MM.1S (cell line): Measurements from ENCODE around the gene CRY1.

Experiments
- EZH2 ChIP-seq: fragments of 300-600 bp; sonication (generic); optimal IDR thresholded peaks from 2 replicates; pipeline ENCODE3; 2017; ENCODE audit warnings: low read depth, mild to moderate bottlenecking, antibody characterized with exemption, low read length, mixed read lengths
- TF ChIP-seq, protein P1 (sequence below): fragments of 300-600 bp; sonication (generic); IDR thresholded peaks from 2 replicates; pipeline ENCODE4 v1.5.1; 2016; ENCODE audit warnings: antibody characterized with exemption, low read length, mixed read lengths

DNA sequence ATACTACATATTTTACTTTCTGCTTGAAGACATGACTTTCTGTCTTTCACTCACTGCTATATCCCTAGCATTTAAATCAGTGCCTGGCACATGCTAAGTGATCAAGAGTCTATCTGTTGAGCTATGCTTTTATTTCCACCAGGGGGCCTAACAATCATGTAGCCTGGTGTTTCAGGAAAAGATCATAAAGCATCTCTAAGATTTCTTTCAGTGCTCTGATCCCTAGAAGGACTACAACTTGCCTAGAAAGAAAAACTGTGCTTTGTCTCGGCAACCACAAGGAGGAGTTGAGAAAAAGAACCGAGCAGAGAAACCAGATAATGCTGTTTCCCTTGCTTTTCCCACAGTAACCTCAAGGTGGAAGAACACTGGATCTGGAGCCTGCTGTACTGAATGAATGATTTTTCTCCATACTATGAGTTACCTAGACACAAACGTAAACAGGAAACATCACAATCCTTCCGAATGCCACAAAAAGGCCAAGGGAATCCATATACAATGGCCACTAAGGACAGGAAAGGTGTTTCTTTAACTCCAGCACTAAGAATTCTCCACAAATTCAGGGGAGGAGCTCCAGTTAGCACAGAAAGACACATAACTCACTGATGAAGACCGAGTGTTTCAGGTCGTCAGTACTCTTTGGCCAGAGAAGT is 1.2 kb downstream of the CRY1 start:
- TF ChIP-seq, protein P1, sequence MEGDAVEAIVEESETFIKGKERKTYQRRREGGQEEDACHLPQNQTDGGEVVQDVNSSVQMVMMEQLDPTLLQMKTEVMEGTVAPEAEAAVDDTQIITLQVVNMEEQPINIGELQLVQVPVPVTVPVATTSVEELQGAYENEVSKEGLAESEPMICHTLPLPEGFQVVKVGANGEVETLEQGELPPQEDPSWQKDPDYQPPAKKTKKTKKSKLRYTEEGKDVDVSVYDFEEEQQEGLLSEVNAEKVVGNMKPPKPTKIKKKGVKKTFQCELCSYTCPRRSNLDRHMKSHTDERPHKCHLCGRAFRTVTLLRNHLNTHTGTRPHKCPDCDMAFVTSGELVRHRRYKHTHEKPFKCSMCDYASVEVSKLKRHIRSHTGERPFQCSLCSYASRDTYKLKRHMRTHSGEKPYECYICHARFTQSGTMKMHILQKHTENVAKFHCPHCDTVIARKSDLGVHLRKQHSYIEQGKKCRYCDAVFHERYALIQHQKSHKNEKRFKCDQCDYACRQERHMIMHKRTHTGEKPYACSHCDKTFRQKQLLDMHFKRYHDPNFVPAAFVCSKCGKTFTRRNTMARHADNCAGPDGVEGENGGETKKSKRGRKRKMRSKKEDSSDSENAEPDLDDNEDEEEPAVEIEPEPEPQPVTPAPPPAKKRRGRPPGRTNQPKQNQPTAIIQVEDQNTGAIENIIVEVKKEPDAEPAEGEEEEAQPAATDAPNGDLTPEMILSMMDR = peak; percentile 76
- no peak for TF ChIP-seq EZH2
